NCI-H748 (cell line): ENCODE data around the gene GPR15.

ENCODE experiments used
- DNase-seq: peaks from one replicate; lab custom pipeline; 2025; ENCODE audit not compliant: unreplicated experiment; lab: John Stamatoyannopoulos, UW

The GPR15 gene

GRCh38 chr3:98531622-98532274 is at the start of gene GPR15:
Gene GPR15, plus strand, starts transcription at chr3:98531978. Its CDS starts 56 bp downstream, at chr3:98532034.
- no peak for DNase-seq

- no peak for DNase-seq
Observed at GRCh38 chr3:98482717-98483482, 48.9 kb upstream of the GPR15 start.

GRCh38 chr3:98483626-98484025 is 48.2 kb upstream of the GPR15 start:
- no peak for DNase-seq

- DNase-seq, result no peak
Observed at GRCh38 chr3:98497381-98497780, 34.4 kb upstream of the GPR15 start, which contains the start of gene OR5K2. Gene OR5K2, plus strand, starts transcription at chr3:98497681. Its CDS starts 0 bp downstream, at chr3:98497681.

GRCh38 chr3:98500019-98500418 is 31.8 kb upstream of the GPR15 start:
- DNase-seq, result no peak

- no peak for DNase-seq
Observed at GRCh38 chr3:98501270-98501669, 30.5 kb upstream of the GPR15 start.

- DNase-seq, result no peak
Observed at GRCh38 chr3:98501863-98502576, 29.8 kb upstream of the GPR15 start.

- DNase-seq, result no peak
Observed at GRCh38 chr3:98504539-98504938, 27.2 kb upstream of the GPR15 start.

GRCh38 chr3:98508582-98508981 is 23.2 kb upstream of the GPR15 start:
- no peak for DNase-seq

- no peak for DNase-seq
Observed at GRCh38 chr3:98512576-98512975, 19.2 kb upstream of the GPR15 start.

- no peak for DNase-seq
Observed at GRCh38 chr3:98513091-98513511, 18.7 kb upstream of the GPR15 start.

- DNase-seq, result no peak
Observed at GRCh38 chr3:98513736-98514135, 18.0 kb upstream of the GPR15 start.

- no peak for DNase-seq
Observed at GRCh38 chr3:98514948-98515347, 16.8 kb upstream of the GPR15 start.

- DNase-seq, result no peak
Observed at GRCh38 chr3:98518816-98519215, 13.0 kb upstream of the GPR15 start.

- DNase-seq, result no peak
Observed at GRCh38 chr3:98519351-98519750, 12.4 kb upstream of the GPR15 start.

GRCh38 chr3:98521897-98522543 is 9.8 kb upstream of the GPR15 start:
- DNase-seq, result peak; percentile 48

- peak; percentile 93 for DNase-seq
Observed at GRCh38 chr3:98522544-98523281, 9.1 kb upstream of the GPR15 start, which contains the start of gene CLDND1. Gene CLDND1, minus strand, starts transcription at chr3:98522902. Its CDS starts 1,478 bp downstream, at chr3:98521424.

GRCh38 chr3:98525494-98525893 is 6.3 kb upstream of the GPR15 start:
- no peak for DNase-seq

- DNase-seq, result no peak
Observed at GRCh38 chr3:98528474-98529346, 3.1 kb upstream of the GPR15 start.
